Measurements from ENCODE around the gene ABCA2. TPM values are rescaled to one million over a fixed set of nuclear protein-coding genes. Genes with fewer than 3 reads are reported as not detected.

Gene ABCA2
- total RNA-seq, 1 experiment from 2014 or later = 114 TPM

DNA sequence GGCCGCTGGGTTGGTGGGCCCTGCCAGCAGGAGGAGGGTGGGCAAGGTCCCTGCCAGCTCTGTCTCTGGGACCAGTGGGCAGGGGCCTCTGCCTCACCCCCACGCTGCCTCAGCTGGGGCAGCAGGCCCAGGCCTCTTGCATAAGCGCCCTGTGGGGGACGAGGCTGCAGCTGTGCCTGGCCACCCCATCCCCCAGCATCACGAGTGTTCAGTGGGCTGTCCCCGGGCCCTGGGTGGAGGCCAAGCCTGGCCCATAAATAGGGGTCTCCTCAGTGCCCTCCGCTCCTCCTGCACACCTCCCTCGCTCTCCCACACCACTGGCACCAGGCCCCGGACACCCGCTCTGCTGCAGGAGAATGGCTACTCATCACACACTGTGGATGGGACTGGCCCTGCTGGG is 50.8 kb downstream of the ABCA2 start, which contains the start of gene PTGDS (continued):
- TF ChIP-seq, protein P1, sequence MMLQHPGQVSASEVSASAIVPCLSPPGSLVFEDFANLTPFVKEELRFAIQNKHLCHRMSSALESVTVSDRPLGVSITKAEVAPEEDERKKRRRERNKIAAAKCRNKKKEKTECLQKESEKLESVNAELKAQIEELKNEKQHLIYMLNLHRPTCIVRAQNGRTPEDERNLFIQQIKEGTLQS (IDR thresholded peaks at IDR 0.05) = no peak
- TF ChIP-seq TCF7L2 (IDR thresholded peaks at IDR 0.05; ENCODE audit: borderline replicate concordance, extremely low read depth, insufficient read depth, insufficient read length) (no peak), SRF (IDR thresholded peaks at IDR 0.05; ENCODE audit: low read depth) (no peak), ZFX (IDR thresholded peaks at IDR 0.05) (no peak), FOSL1 (IDR thresholded peaks at IDR 0.05; ENCODE audit: low read depth) (no peak), SIN3A (IDR thresholded peaks at IDR 0.05; ENCODE audit: low read depth) (no peak), JUND (IDR thresholded peaks at IDR 0.05) (no peak)

DNA sequence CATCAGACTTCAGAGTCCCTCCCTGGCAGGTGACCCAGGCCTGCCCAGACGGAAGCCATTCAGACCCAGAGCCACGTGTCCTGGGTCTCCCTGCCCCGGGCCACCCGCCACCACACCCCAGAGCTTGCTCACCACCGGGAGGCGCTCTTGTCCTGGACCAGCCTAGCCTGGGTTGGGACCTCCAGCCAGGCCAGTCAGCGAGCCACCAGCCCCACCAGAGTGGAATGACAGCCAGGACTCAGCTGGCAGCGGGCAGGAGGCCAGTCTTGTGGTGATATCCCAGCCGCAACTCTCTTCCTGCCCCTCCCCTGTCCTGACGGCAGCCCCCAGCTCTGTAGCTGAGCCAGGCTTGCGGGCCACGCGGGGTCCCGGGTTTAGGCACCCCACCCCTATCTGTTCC is 52.4 kb downstream of the ABCA2 start:
- no peaks in the 10 kb centered on the region for H3K27me3 ChIP-seq (ENCODE audit: insufficient read depth, low read length)
- peak overlapping the region; percentile 32 for H3K4me2 ChIP-seq (ENCODE audit: low read length)
- no peaks in the 10 kb centered on the region for H4K20me1 ChIP-seq (ENCODE audit: insufficient read depth)
- ChIA-PET CTCF (interaction anchor here (1.0 to 2.0 kb wide), 4 partner anchors 10 to 93 kb away, joined by 3 to 8 read pairs (median 6); partner anchors contain the start of gene PAXX), POLR2A (no interaction called here), RAD21 (ENCODE audit: low non-redundant PET in 1 of 2, low total read pairs in 2 of 2, uncharacterized antibody in 2 of 2, unreplicated experiment in 2 of 2) (no interaction called here)
- H3K4me3 ChIP-seq (replicated peaks in 1 of 2; ENCODE audit: low read depth in 1 of 2, low read length in 2 of 2) = no peak overlapping the region
- DNase-seq (ENCODE audit: low read depth, low spot score) (no peak), ATAC-seq (no peak)
- H3K79me2 ChIP-seq (ENCODE audit: insufficient read depth, low read length) = no peaks in the 10 kb centered on the region
- H3K9me3 ChIP-seq (ENCODE audit: control insufficient read depth in 1 of 2, insufficient read depth in 1 of 2, low read depth in 1 of 2, low read length in 2 of 2) = no peaks in the 10 kb centered on the region
- BruUV-seq (replicated peaks) = no TSS peak
- no peaks in the 10 kb centered on the region for H3K9me2 ChIP-seq (ENCODE audit: insufficient read depth)
- intact Hi-C loops (cut with micrococcal nuclease) = no loop called here
- H3K4me1 ChIP-seq (ENCODE audit: control insufficient read depth in 1 of 2, insufficient read depth in 2 of 2, low read length in 2 of 2) = peaks cover 2 to 32% of the 10 kb centered on the region in 2 experiments; a peak in 3 of 4 replicates
- H3K9ac ChIP-seq (ENCODE audit: low read length) = no peak overlapping the region
- H3K36me3 ChIP-seq (ENCODE audit: control insufficient read depth in 1 of 2, insufficient read depth in 2 of 2, low read length in 2 of 2) = no peaks in the 10 kb centered on the region
- H2AFZ ChIP-seq (ENCODE audit: low read depth, low read length, poor library complexity, severe bottlenecking) = no peak overlapping the region
- no peak overlapping the region; the same call in 1 of the 2 replicates for H3K27ac ChIP-seq (ENCODE audit: low read depth, low read length)
- TF ChIP-seq, protein P2, sequence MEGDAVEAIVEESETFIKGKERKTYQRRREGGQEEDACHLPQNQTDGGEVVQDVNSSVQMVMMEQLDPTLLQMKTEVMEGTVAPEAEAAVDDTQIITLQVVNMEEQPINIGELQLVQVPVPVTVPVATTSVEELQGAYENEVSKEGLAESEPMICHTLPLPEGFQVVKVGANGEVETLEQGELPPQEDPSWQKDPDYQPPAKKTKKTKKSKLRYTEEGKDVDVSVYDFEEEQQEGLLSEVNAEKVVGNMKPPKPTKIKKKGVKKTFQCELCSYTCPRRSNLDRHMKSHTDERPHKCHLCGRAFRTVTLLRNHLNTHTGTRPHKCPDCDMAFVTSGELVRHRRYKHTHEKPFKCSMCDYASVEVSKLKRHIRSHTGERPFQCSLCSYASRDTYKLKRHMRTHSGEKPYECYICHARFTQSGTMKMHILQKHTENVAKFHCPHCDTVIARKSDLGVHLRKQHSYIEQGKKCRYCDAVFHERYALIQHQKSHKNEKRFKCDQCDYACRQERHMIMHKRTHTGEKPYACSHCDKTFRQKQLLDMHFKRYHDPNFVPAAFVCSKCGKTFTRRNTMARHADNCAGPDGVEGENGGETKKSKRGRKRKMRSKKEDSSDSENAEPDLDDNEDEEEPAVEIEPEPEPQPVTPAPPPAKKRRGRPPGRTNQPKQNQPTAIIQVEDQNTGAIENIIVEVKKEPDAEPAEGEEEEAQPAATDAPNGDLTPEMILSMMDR (IDR thresholded peaks at IDR 0.05 in 2 of 3, conservative IDR thresholded peaks at IDR 0.05 in 1 of 3; ENCODE audit: borderline replicate concordance in 1 of 3, insufficient read depth in 1 of 3, low read depth in 2 of 3, low read length in 2 of 3) = peak in 2 of 3 experiments; percentile 43 to 55; a peak in 5 of 6 replicates
- TF ChIP-seq RAD21 (IDR thresholded peaks at IDR 0.05; ENCODE audit: low read depth) = no peak

Data from HCT116 (cell line).